GM12874 (cell line): ENCODE measurements around the gene RASAL1.

Experiments used
- CTCF ChIP-seq: IDR thresholded peaks from 2 replicates; pipeline ENCODE4 v1.5.1; 2011; ENCODE audit warnings: low read depth, mild to moderate bottlenecking, control low read depth, low read length, moderate library complexity; ENCODE audit not compliant: insufficient read depth

The RASAL1 gene

GRCh38 chr12:113069751-113070116, 65.8 kb downstream of the RASAL1 start:
- TF ChIP-seq CTCF: no peak

GRCh38 chr12:113069149-113069548, 66.4 kb downstream of the RASAL1 start:
- no peak for TF ChIP-seq CTCF

- no peak for TF ChIP-seq CTCF
Measured at GRCh38 chr12:113067987-113068935, 67.3 kb downstream of the RASAL1 start.

GRCh38 chr12:113066813-113067400, 68.7 kb downstream of the RASAL1 start:
- no peak for TF ChIP-seq CTCF

GRCh38 chr12:113065126-113066007, 70.2 kb downstream of the RASAL1 start:
- no peak for TF ChIP-seq CTCF

- no peak for TF ChIP-seq CTCF
Measured at GRCh38 chr12:113064395-113065125, 71.0 kb downstream of the RASAL1 start.
